GM12875 (cell line): ENCODE measurements around the gene KIF3B.

ENCODE experiments used
- H3K4me3 ChIP-seq: one replicate; pipeline ENCODE4 v1.5.1; 2011; ENCODE audit warnings: low read depth, low read length, control low read depth
- CTCF ChIP-seq: IDR thresholded peaks from 2 replicates; pipeline ENCODE4 v1.5.1; 2011; ENCODE audit warnings: low read depth, mild to moderate bottlenecking, control low read depth, inconsistent platforms, low read length, moderate library complexity, borderline replicate concordance; ENCODE audit not compliant: insufficient read depth

KIF3B gene

GRCh38 chr20:32232326-32232886 lies 45.0 kb upstream of the KIF3B start:
- no peak overlapping the region for H3K4me3 ChIP-seq
- no peak for TF ChIP-seq CTCF

GRCh38 chr20:32233286-32233685 lies 44.2 kb upstream of the KIF3B start:
- TF ChIP-seq CTCF: no peak

GRCh38 chr20:32234135-32234808 lies 43.2 kb upstream of the KIF3B start:
- no peak for TF ChIP-seq CTCF
- no peak overlapping the region for H3K4me3 ChIP-seq

More at GRCh38 chr20:32233286-32233685, 44.2 kb upstream of the KIF3B start:
- no peak overlapping the region for H3K4me3 ChIP-seq

GRCh38 chr20:32235331-32236047 lies 42.0 kb upstream of the KIF3B start:
- no peak overlapping the region for H3K4me3 ChIP-seq
- TF ChIP-seq CTCF: no peak

GRCh38 chr20:32236048-32236533 lies 41.4 kb upstream of the KIF3B start:
- no peak for TF ChIP-seq CTCF
- no peak overlapping the region for H3K4me3 ChIP-seq

GRCh38 chr20:32236819-32237218 lies 40.6 kb upstream of the KIF3B start:
- TF ChIP-seq CTCF: no peak
- H3K4me3 ChIP-seq: no peak overlapping the region
